ENCODE measurements around the gene B4GALNT3.

DNA sequence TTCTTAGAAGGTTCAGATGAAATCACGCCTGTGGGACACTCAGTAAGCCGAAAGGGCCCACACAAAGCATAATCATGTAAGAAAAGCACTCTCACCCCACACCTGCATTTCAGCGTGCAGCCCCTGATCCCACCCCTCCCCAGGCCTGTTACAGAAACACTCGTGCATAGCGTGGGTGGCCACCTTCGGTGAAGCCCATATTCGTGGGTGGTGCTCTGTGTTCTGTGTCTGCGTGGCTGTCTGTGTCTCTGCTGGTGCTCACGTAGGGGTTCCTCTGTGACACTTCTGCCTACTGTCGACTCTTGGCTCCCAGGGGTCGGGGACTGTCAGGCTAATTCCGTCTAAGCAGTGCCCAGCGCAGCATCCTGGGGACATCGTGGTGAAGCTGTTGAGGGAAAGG lies 74.0 kb downstream of the B4GALNT3 start:
- TF ChIP-seq CHD4 (IDR thresholded peaks at IDR 0.05; ENCODE audit: borderline replicate concordance, low read length) (no peak), ZBTB38 (CRISPR knock-in tag; IDR thresholded peaks at IDR 0.05) (no peak), SETDB1 (CRISPR knock-in tag; IDR thresholded peaks at IDR 0.05; ENCODE audit: borderline replicate concordance) (no peak), KDM4B (CRISPR knock-in tag; IDR thresholded peaks at IDR 0.05) (no peak), JUN (CRISPR knock-in tag; IDR thresholded peaks at IDR 0.05) (no peak), ZNF333 (CRISPR knock-in tag; IDR thresholded peaks at IDR 0.05; ENCODE audit: borderline replicate concordance) (no peak), ZNF263 (CRISPR knock-in tag; IDR thresholded peaks at IDR 0.05) (no peak), ZBTB39 (CRISPR knock-in tag; IDR thresholded peaks at IDR 0.05) (no peak), RAD21 (CRISPR knock-in tag; IDR thresholded peaks at IDR 0.05) (no peak), REL (CRISPR knock-in tag; conservative IDR thresholded peaks at IDR 0.05) (no peak), KAT7 (CRISPR knock-in tag; IDR thresholded peaks at IDR 0.05; ENCODE audit: borderline replicate concordance) (no peak), CEBPZ (IDR thresholded peaks at IDR 0.05; ENCODE audit: low read length) (no peak)
